ENCODE measurements around the gene ETHE1. TPM values are rescaled to one million over a fixed set of nuclear protein-coding genes. Genes with fewer than 3 reads are reported as not detected.
A peak's percentile ranks its signal among the peaks of the same experiment; 100 is the strongest.

The ETHE1 gene
- polyA plus RNA-seq, 3 donors = 71.2 to 135 (median 111) TPM

- H4K20me1 ChIP-seq (ENCODE audit: insufficient read depth, low read length) = no peaks in the 10 kb centered on the region
- no peaks in the 10 kb centered on the region for H3K9me3 ChIP-seq (replicated peaks in 1 of 2; ENCODE audit: control insufficient read depth in 1 of 2, insufficient read depth in 1 of 2, low read length in 2 of 2)
- intact Hi-C loops (cut with micrococcal nuclease) = loop anchor here in 1 of 2 donors (5.0 kb wide), 1 partner anchor 61 kb away; no protein-coding TSS in a partner anchor
- H3K27me3 ChIP-seq (ENCODE audit: control insufficient read depth in 2 of 2, insufficient read depth in 2 of 2, low read length in 2 of 2) = no peaks in the 10 kb centered on the region
- no peak overlapping the region for H2AFZ ChIP-seq (ENCODE audit: insufficient read depth, low read depth, low read length, poor library complexity, severe bottlenecking)
- no CpG with 5 or more reads among the region's 2 CpGs for whole genome bisulfite sequencing (ENCODE audit: insufficient coverage)
- peaks cover 48 to 65% of the 10 kb centered on the region in 2 donors for H3K36me3 Mint-ChIP-seq
- H3K4me3 ChIP-seq (replicated peaks in 1 of 3; ENCODE audit: low read depth in 2 of 3, low read length in 3 of 3) = no peak overlapping the region
- H3K4me1 Mint-ChIP-seq = peaks cover 21% of the 10 kb centered on the region
- peaks cover 2 to 6% (median 5%) of the 10 kb centered on the region in 3 donors for H3K27me3 Mint-ChIP-seq (ENCODE audit: low read depth in 3 of 3)
- H3K27ac Mint-ChIP-seq = peak overlapping the region in 1 of 7 donors; percentile 5
- no peaks in the 10 kb centered on the region for H3K79me2 ChIP-seq (ENCODE audit: insufficient read depth, low read length)
- H3K36me3 ChIP-seq (replicated peaks in 1 of 2; ENCODE audit: control insufficient read depth in 1 of 2, insufficient read depth in 2 of 2, low read length in 2 of 2) = peaks cover 37 to 55% of the 10 kb centered on the region in 2 donors
- H3K9ac ChIP-seq (ENCODE audit: insufficient read depth, low read length, poor library complexity, severe bottlenecking) = no peak overlapping the region
- H3K27ac ChIP-seq (ENCODE audit: low read depth in 1 of 2, low read length in 2 of 2) = no peak overlapping the region
- no peaks in the 10 kb centered on the region for H3K9me3 Mint-ChIP-seq
- no peak overlapping the region for H3K4me3 Mint-ChIP-seq
- H3K4me2 ChIP-seq (replicated peaks; ENCODE audit: extremely low read depth, low read length, poor library complexity, severe bottlenecking) = no peak overlapping the region
- no peak for DNase-seq
- TF ChIP-seq, protein P1, sequence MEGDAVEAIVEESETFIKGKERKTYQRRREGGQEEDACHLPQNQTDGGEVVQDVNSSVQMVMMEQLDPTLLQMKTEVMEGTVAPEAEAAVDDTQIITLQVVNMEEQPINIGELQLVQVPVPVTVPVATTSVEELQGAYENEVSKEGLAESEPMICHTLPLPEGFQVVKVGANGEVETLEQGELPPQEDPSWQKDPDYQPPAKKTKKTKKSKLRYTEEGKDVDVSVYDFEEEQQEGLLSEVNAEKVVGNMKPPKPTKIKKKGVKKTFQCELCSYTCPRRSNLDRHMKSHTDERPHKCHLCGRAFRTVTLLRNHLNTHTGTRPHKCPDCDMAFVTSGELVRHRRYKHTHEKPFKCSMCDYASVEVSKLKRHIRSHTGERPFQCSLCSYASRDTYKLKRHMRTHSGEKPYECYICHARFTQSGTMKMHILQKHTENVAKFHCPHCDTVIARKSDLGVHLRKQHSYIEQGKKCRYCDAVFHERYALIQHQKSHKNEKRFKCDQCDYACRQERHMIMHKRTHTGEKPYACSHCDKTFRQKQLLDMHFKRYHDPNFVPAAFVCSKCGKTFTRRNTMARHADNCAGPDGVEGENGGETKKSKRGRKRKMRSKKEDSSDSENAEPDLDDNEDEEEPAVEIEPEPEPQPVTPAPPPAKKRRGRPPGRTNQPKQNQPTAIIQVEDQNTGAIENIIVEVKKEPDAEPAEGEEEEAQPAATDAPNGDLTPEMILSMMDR (IDR thresholded peaks at IDR 0.05) = no peak
- H3K4me1 ChIP-seq (ENCODE audit: control insufficient read depth in 1 of 2, insufficient read depth in 2 of 2, low read length in 2 of 2) = peaks cover 14 to 25% of the 10 kb centered on the region in 2 donors
Measured at GRCh38 chr19:43507880-43508279, 19.1 kb downstream of the ETHE1 start.

DNA sequence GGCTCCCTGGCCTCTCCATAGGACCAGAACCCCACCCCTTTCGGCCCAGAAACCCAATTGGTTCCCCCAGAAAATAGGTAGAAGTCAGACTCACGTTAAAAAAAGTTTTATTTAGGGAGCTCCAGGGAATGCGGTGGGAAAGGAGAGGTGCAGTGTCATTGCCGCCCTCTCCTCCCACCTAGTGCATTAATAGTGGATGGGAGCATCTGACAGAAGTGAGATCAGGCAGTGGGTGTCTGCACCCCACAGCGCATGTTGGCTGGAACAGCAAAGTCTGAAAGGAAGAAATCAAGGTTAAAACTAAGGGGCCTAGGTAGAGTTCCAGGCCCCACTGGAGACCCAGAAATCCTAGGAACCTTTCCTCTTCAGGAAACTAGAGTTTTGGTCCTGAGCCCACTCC, 20.4 kb downstream of the ETHE1 start:
- H3K4me1 Mint-ChIP-seq = peaks cover 24% of the 10 kb centered on the region
- H3K4me2 ChIP-seq (replicated peaks; ENCODE audit: extremely low read depth, low read length, poor library complexity, severe bottlenecking) = no peak overlapping the region
- peaks cover 18 to 28% of the 10 kb centered on the region in 2 donors for H3K4me1 ChIP-seq (ENCODE audit: control insufficient read depth in 1 of 2, insufficient read depth in 2 of 2, low read length in 2 of 2)
- H3K27me3 ChIP-seq (ENCODE audit: control insufficient read depth in 2 of 2, insufficient read depth in 2 of 2, low read length in 2 of 2) = no peaks in the 10 kb centered on the region
- TF ChIP-seq, protein P1 (IDR thresholded peaks at IDR 0.05) = no peak
- no peaks in the 10 kb centered on the region for H3K79me2 ChIP-seq (ENCODE audit: insufficient read depth, low read length)
- H3K4me3 Mint-ChIP-seq = no peak overlapping the region
- no peak overlapping the region for H3K27ac ChIP-seq (ENCODE audit: low read depth in 1 of 2, low read length in 2 of 2)
- H3K9ac ChIP-seq (ENCODE audit: insufficient read depth, low read length, poor library complexity, severe bottlenecking) = no peak overlapping the region
- peaks cover 36 to 53% of the 10 kb centered on the region in 2 donors for H3K36me3 ChIP-seq (replicated peaks in 1 of 2; ENCODE audit: control insufficient read depth in 1 of 2, insufficient read depth in 2 of 2, low read length in 2 of 2)
- no peak overlapping the region for H2AFZ ChIP-seq (ENCODE audit: insufficient read depth, low read depth, low read length, poor library complexity, severe bottlenecking)
- peaks cover 2 to 9% (median 5%) of the 10 kb centered on the region in 3 donors for H3K27me3 Mint-ChIP-seq (ENCODE audit: low read depth in 3 of 3)
- peak overlapping the region in 1 of 7 donors; percentile 37 for H3K27ac Mint-ChIP-seq
- H4K20me1 ChIP-seq (ENCODE audit: insufficient read depth, low read length) = no peaks in the 10 kb centered on the region
- intact Hi-C loops (cut with micrococcal nuclease) = loop anchor here in 1 of 2 donors (5.0 kb wide), 1 partner anchor 59 kb away; no protein-coding TSS in a partner anchor
- no peak for DNase-seq
- no peaks in the 10 kb centered on the region for H3K9me3 Mint-ChIP-seq
- 100% methylated on average over 1 of the region's 5 CpGs for WGBS (ENCODE audit: insufficient coverage)
- no peak overlapping the region for H3K4me3 ChIP-seq (replicated peaks in 1 of 3; ENCODE audit: low read depth in 2 of 3, low read length in 3 of 3)
- H3K36me3 Mint-ChIP-seq = peaks cover 40 to 61% of the 10 kb centered on the region in 2 donors
- H3K9me3 ChIP-seq (replicated peaks in 1 of 2; ENCODE audit: control insufficient read depth in 1 of 2, insufficient read depth in 1 of 2, low read length in 2 of 2) = no peaks in the 10 kb centered on the region

Data from CD14-positive monocyte (primary cell).